Right atrium auricular region (tissue), 2 donors: ENCODE data around the gene SYNGR4. TPM values are rescaled to one million over a fixed set of nuclear protein-coding genes. Genes with fewer than 3 reads are reported as not detected.

ENCODE experiments used
- DNase-seq: peaks from one replicate; pipeline ENCODE4 v3.0.0-alpha.2; 2019; ENCODE audit warnings: low spot score
- H3K27ac ChIP-seq, 2 donors: fragments of 200-600 bp; sonication (generic); 1 replicate in 1 of 2; 2 replicates in 1 of 2; pipeline ENCODE4 v1.5.1; 2016 to 2019
- H3K27me3 ChIP-seq, 2 donors: fragments of 200-600 bp; sonication (generic); one replicate each; pipeline versions ENCODE4 v1.5.1 to v1.6.0; 2017 to 2019
- H3K36me3 ChIP-seq: fragments of 200-600 bp; sonication (generic); one replicate; pipeline ENCODE4 v1.5.1; 2016
- H3K4me1 ChIP-seq, 2 donors: fragments of 200-600 bp; sonication (generic); one replicate each; pipeline versions ENCODE4 v1.5.1 to v1.6.0; 2017 to 2019
- H3K4me3 ChIP-seq, 2 donors: fragments of 200-600 bp; sonication (generic); 1 replicate in 1 of 2; 2 replicates in 1 of 2; pipeline ENCODE4 v1.5.1; 2017 to 2019; ENCODE audit warnings: mild to moderate bottlenecking in 1 of 2, moderate library complexity in 1 of 2
- H3K9me3 ChIP-seq, 2 donors: fragments of 200-600 bp; sonication (generic); one replicate each; pipeline ENCODE4 v1.5.1; 2019
- CTCF ChIP-seq, 2 donors: fragments of 200-600 bp; sonication (generic); IDR thresholded peaks; one replicate each; pipeline ENCODE4 v1.5.1; 2019; ENCODE audit warnings: antibody characterized with exemption in 2 of 2
- total RNA-seq, 2 donors: library from RNA; depleted of rRNA; stranded (reverse); fragments of >200 nt; gene quantifications; one replicate each; pipeline ENCODE4 v1.1.0, GENCODE V29; 2016

SYNGR4 gene
- total RNA-seq, 2 donors from 2014 or later: not detected

GRCh38 chr19:48381178-48381950 is 17.2 kb downstream of the SYNGR4 start:
- H3K4me3 ChIP-seq: no peak overlapping the region
- no peak overlapping the region for H3K27ac ChIP-seq
- H3K36me3 ChIP-seq: peaks cover 43% of the 10 kb centered on the region
- H3K9me3 ChIP-seq: no peaks in the 10 kb centered on the region
- no peaks in the 10 kb centered on the region for H3K4me1 ChIP-seq
- no peak for TF ChIP-seq CTCF (IDR thresholded peaks at IDR 0.05)
- no peaks in the 10 kb centered on the region for H3K27me3 ChIP-seq
- no peak for DNase-seq

GRCh38 chr19:48382286-48382685 is 18.1 kb downstream of the SYNGR4 start:
- Histone ChIP-seq H3K9me3 (no peaks in the 10 kb centered on the region), H3K36me3 (peaks cover 51% of the 10 kb centered on the region), H3K4me3 (no peak overlapping the region), H3K27me3 (no peaks in the 10 kb centered on the region), H3K4me1 (no peaks in the 10 kb centered on the region), H3K27ac (no peak overlapping the region)
- no peak for DNase-seq
- no peak for TF ChIP-seq CTCF (IDR thresholded peaks at IDR 0.05)

- H3K36me3 ChIP-seq: peaks cover 73% of the 10 kb centered on the region
- H3K27ac ChIP-seq: no peak overlapping the region
- TF ChIP-seq CTCF (IDR thresholded peaks at IDR 0.05): no peak
- H3K27me3 ChIP-seq: no peaks in the 10 kb centered on the region
- no peak overlapping the region for H3K4me3 ChIP-seq
- no peaks in the 10 kb centered on the region for H3K9me3 ChIP-seq
- H3K4me1 ChIP-seq: peaks cover 0 to 16% of the 10 kb centered on the region in 2 donors
- no peak for DNase-seq
Measured at GRCh38 chr19:48385461-48386087, 21.4 kb downstream of the SYNGR4 start.

- H3K27me3 ChIP-seq: no peaks in the 10 kb centered on the region
- no peak for DNase-seq
- no peak overlapping the region for H3K27ac ChIP-seq
- TF ChIP-seq CTCF (IDR thresholded peaks at IDR 0.05): no peak
- H3K9me3 ChIP-seq: no peaks in the 10 kb centered on the region
- H3K36me3 ChIP-seq: peaks cover 69% of the 10 kb centered on the region
- peaks cover 0 to 16% of the 10 kb centered on the region in 2 donors for H3K4me1 ChIP-seq
- no peak overlapping the region for H3K4me3 ChIP-seq
Measured at GRCh38 chr19:48386981-48387380, 22.8 kb downstream of the SYNGR4 start.

DNA sequence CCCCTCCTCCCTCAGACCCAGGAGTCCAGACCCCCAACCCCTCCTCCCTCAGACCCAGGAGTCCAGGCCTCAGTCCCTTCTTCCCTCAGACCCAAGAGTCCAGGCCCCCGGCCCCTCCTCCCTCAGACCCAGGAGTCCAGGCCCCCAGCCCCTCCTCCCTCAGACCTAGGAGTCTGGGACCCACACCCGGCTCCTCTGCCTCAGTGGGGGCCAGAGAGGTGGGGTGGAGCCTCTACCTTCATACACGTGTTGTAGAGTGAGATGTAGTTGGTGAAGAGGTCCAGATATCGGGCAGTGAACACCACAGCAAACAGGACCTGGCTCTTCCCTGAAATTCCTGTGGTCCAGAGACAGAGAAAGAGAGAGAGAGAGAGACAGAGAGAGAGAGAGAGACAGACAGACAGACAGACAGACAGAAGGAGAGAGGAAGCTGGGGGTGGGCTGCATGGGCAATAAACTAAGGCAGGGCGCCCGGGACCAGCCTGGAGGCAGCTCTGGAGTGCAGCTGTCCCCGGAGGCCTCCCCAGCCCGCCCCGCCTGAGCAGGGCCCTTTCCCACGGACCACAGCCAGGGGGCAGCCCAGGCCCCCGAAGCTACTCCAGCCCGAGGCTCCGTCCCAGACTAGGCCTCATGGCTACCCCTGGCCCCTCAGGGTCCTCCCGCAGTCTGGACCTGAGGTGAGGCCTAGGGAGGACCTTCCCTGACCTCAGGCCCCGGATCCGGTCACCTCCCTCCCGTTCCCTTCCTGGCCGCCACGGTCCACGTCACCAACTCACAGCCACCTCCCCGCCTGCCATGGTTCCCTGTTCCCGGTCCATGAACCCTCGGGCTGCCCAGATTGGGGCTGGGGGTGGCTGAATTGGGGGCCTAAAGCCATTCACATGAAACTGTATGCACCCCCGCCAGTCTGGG is 26.3 kb downstream of the SYNGR4 start:
- H3K27me3 ChIP-seq: peaks cover 10 to 17% of the 10 kb centered on the region in 2 donors
- peak; percentile 73 for DNase-seq
- H3K9me3 ChIP-seq: no peaks in the 10 kb centered on the region
- peak; percentile 64 to 91 for TF ChIP-seq CTCF (IDR thresholded peaks at IDR 0.05)
- H3K4me1 ChIP-seq: peaks cover 0 to 35% of the 10 kb centered on the region in 2 donors
- peak overlapping the region; percentile 91 for H3K4me3 ChIP-seq
- H3K36me3 ChIP-seq: peaks cover 36% of the 10 kb centered on the region
- H3K27ac ChIP-seq: peak overlapping the region; percentile 96
